ACC112 (cell line): ENCODE measurements around the gene RIN2.
A peak's percentile ranks its signal among the peaks of the same experiment; 100 is the strongest.
"Not testable (repeated sequence)": the region's sequence is repeated elsewhere in the genome, so short reads cannot be mapped to it uniquely, and the experiment has no call there.

ENCODE experiments used
- H2AFZ ChIP-seq: fragments of 200-600 bp; sonication (generic); one replicate; pipeline ENCODE4 v1.6.0; 2017; ENCODE audit warnings: antibody characterized with exemption, low read length; ENCODE audit not compliant: unreplicated experiment
- H3K27ac ChIP-seq: fragments of 200-600 bp; sonication (generic); 2 replicates; pipeline ENCODE4 v1.5.1; 2014; ENCODE audit warnings: low read depth, mild to moderate bottlenecking, antibody characterized with exemption, low read length, moderate library complexity
- H3K27me3 ChIP-seq: fragments of 200-600 bp; sonication (generic); 2 replicates; pipeline ENCODE4 v1.6.1; 2014; ENCODE audit warnings: mild to moderate bottlenecking, antibody characterized with exemption, low read length, moderate library complexity, mixed read lengths; ENCODE audit not compliant: insufficient read depth
- H3K36me3 ChIP-seq: fragments of 200-600 bp; sonication (generic); 2 replicates; pipeline ENCODE4 v1.6.1; 2016; ENCODE audit warnings: mild to moderate bottlenecking, antibody characterized with exemption, low read length, moderate library complexity, mixed read lengths; ENCODE audit not compliant: insufficient read depth
- H3K4me1 ChIP-seq: fragments of 200-600 bp; sonication (generic); one replicate; pipeline ENCODE4 v1.6.1; 2016; ENCODE audit warnings: low read length, mixed read lengths; ENCODE audit not compliant: insufficient read depth, unreplicated experiment, control insufficient read depth
- H3K4me3 ChIP-seq: fragments of 200-600 bp; sonication (generic); 2 replicates; pipeline ENCODE4 v1.5.1; 2014; ENCODE audit warnings: mild to moderate bottlenecking, low read depth, low read length
- H3K79me2 ChIP-seq: fragments of 200-600 bp; sonication (generic); one replicate; pipeline ENCODE4 v1.6.0; 2016; ENCODE audit warnings: low read length; ENCODE audit not compliant: control insufficient read depth, unreplicated experiment, insufficient read depth

Gene RIN2

GRCh38 chr20:19786311-19786710 is 28.3 kb downstream of the RIN2 start:
- Histone ChIP-seq H3K4me3 (peak overlapping the region; percentile 7; the same call in 1 of the 2 replicates), H2AFZ (no peak overlapping the region), H3K27ac (peak overlapping the region; percentile 84), H3K27me3 (no peaks in the 10 kb centered on the region), H3K79me2 (peaks cover 4% of the 10 kb centered on the region), H3K36me3 (no peaks in the 10 kb centered on the region), H3K4me1 (peaks cover 35% of the 10 kb centered on the region)

- no peak overlapping the region for H3K27ac ChIP-seq
- no peak overlapping the region for H3K4me3 ChIP-seq
- no peak overlapping the region for H2AFZ ChIP-seq
- H3K4me1 ChIP-seq, result peaks cover 35% of the 10 kb centered on the region
- peaks cover 4% of the 10 kb centered on the region for H3K79me2 ChIP-seq
- no peaks in the 10 kb centered on the region for H3K27me3 ChIP-seq
- H3K36me3 ChIP-seq, result 0 out of 2 replicates have a peak, but pooled peaks cover 3% of the 10 kb centered on the region
Observed at GRCh38 chr20:19787366-19787765, 29.3 kb downstream of the RIN2 start.

- H3K79me2 ChIP-seq, result peaks cover 4% of the 10 kb centered on the region
- H3K4me1 ChIP-seq, result peaks cover 30% of the 10 kb centered on the region
- H3K27ac ChIP-seq, result no peak overlapping the region
- H3K27me3 ChIP-seq, result no peaks in the 10 kb centered on the region
- 0 out of 2 replicates have a peak, but pooled peaks cover 3% of the 10 kb centered on the region for H3K36me3 ChIP-seq
- H3K4me3 ChIP-seq, result no peak overlapping the region
- H2AFZ ChIP-seq, result no peak overlapping the region
Observed at GRCh38 chr20:19789009-19789408, 31.0 kb downstream of the RIN2 start.

- Histone ChIP-seq H3K79me2 (peaks cover 4% of the 10 kb centered on the region), H3K27ac (no peak overlapping the region), H3K36me3 (0 out of 2 replicates have a peak, but pooled peaks cover 3% of the 10 kb centered on the region), H3K4me3 (no peak overlapping the region), H3K27me3 (no peaks in the 10 kb centered on the region), H3K4me1 (peaks cover 26% of the 10 kb centered on the region), H2AFZ (no peak overlapping the region)
Observed at GRCh38 chr20:19789446-19789845, 31.4 kb downstream of the RIN2 start.

GRCh38 chr20:19791887-19792286 is 33.8 kb downstream of the RIN2 start:
- Histone ChIP-seq H3K36me3 (0 out of 2 replicates have a peak, but pooled peaks cover 3% of the 10 kb centered on the region), H3K27me3 (no peaks in the 10 kb centered on the region), H3K27ac (no peak overlapping the region), H2AFZ (no peak overlapping the region), H3K79me2 (peaks cover 4% of the 10 kb centered on the region), H3K4me1 (peaks cover 1% of the 10 kb centered on the region), H3K4me3 (no peak overlapping the region)

GRCh38 chr20:19793716-19794115 is 35.7 kb downstream of the RIN2 start:
- Histone ChIP-seq H3K27me3 (no peaks in the 10 kb centered on the region), H2AFZ (no peak overlapping the region), H3K4me1 (no peaks in the 10 kb centered on the region), H3K4me3 (no peak overlapping the region), H3K27ac (no peak overlapping the region), H3K36me3 (0 out of 2 replicates have a peak, but pooled peaks cover 3% of the 10 kb centered on the region), H3K79me2 (no peaks in the 10 kb centered on the region)

- H3K4me3 ChIP-seq, result no peak overlapping the region
Observed at GRCh38 chr20:19794941-19795340, 36.9 kb downstream of the RIN2 start.

GRCh38 chr20:19799325-19799724 is 41.3 kb downstream of the RIN2 start:
- Histone ChIP-seq H3K36me3 (peaks cover 2% of the 10 kb centered on the region; the same call in 1 of the 2 replicates), H3K4me1 (no peaks in the 10 kb centered on the region), H3K4me3 (no peak overlapping the region), H2AFZ (no peak overlapping the region), H3K79me2 (no peaks in the 10 kb centered on the region), H3K27me3 (no peaks in the 10 kb centered on the region), H3K27ac (no peak overlapping the region)

More at GRCh38 chr20:19794941-19795340, 36.9 kb downstream of the RIN2 start:
- H3K36me3 ChIP-seq, result 0 out of 2 replicates have a peak, but pooled peaks cover 3% of the 10 kb centered on the region
- H3K27me3 ChIP-seq, result no peaks in the 10 kb centered on the region
- no peaks in the 10 kb centered on the region for H3K79me2 ChIP-seq
- no peak overlapping the region for H3K27ac ChIP-seq
- no peaks in the 10 kb centered on the region for H3K4me1 ChIP-seq
- H2AFZ ChIP-seq, result no peak overlapping the region

- Histone ChIP-seq H3K4me3 (no peak overlapping the region), H3K79me2 (no peaks in the 10 kb centered on the region), H3K36me3 (peaks cover 2% of the 10 kb centered on the region; the same call in 1 of the 2 replicates), H3K27ac (no peak overlapping the region), H2AFZ (no peak overlapping the region), H3K4me1 (peaks cover 6% of the 10 kb centered on the region), H3K27me3 (no peaks in the 10 kb centered on the region)
Observed at GRCh38 chr20:19802099-19802491, 44.0 kb downstream of the RIN2 start.

- Histone ChIP-seq H2AFZ (no peak overlapping the region), H3K4me1 (peaks cover 12% of the 10 kb centered on the region), H3K4me3 (no peak overlapping the region), H3K27ac (no peak overlapping the region), H3K79me2 (no peaks in the 10 kb centered on the region), H3K27me3 (no peaks in the 10 kb centered on the region), H3K36me3 (peaks cover 2% of the 10 kb centered on the region; the same call in 1 of the 2 replicates)
Observed at GRCh38 chr20:19802492-19803158, 44.6 kb downstream of the RIN2 start.

- not testable (repeated sequence) for H3K27ac ChIP-seq, H3K4me3 ChIP-seq, H3K79me2 ChIP-seq, H2AFZ ChIP-seq, H3K36me3 ChIP-seq, H3K27me3 ChIP-seq
- H3K4me1 ChIP-seq, result peaks cover 14% of the 10 kb centered on the region
Observed at GRCh38 chr20:19806276-19806675, 48.2 kb downstream of the RIN2 start.
